Skeletal muscle satellite cell (primary cell): ENCODE results near the gene INTS11.

ENCODE experiments used
- H3K27me3 ChIP-seq: 2 replicates; pipeline ENCODE4 v1.7.0; 2013; ENCODE audit warnings: low read length; ENCODE audit not compliant: control insufficient read depth, insufficient read depth
- H3K36me3 ChIP-seq: 2 replicates; pipeline ENCODE4 v1.7.0; 2013; ENCODE audit warnings: mild to moderate bottlenecking, control low read depth, low read length; ENCODE audit not compliant: insufficient read depth
- H3K4me1 ChIP-seq: 2 replicates; pipeline ENCODE4 v1.7.0; 2013; ENCODE audit warnings: low read length; ENCODE audit not compliant: control insufficient read depth, insufficient read depth
- H3K4me2 ChIP-seq: 2 replicates; pipeline ENCODE4 v1.7.0; 2013; ENCODE audit warnings: mild to moderate bottlenecking, low read length
- H3K4me3 ChIP-seq: 2 replicates; pipeline ENCODE4 v1.7.0; 2013; ENCODE audit warnings: low read length
- H3K9ac ChIP-seq: 2 replicates; pipeline ENCODE4 v1.7.0; 2013; ENCODE audit warnings: mild to moderate bottlenecking, low read depth, low read length, moderate library complexity
- H3K9me3 ChIP-seq: replicated peaks from 2 replicates; pipeline ENCODE4 v1.7.0; 2013; ENCODE audit warnings: mild to moderate bottlenecking, control low read depth, low read length

Gene INTS11

GRCh38 chr1:1346501-1346890, 22.0 kb upstream of the INTS11 start:
- Histone ChIP-seq H3K36me3 (peaks cover 9% of the 10 kb centered on the region), H3K9me3 (no peaks in the 10 kb centered on the region), H3K4me1 (peaks cover 42% of the 10 kb centered on the region), H3K27me3 (no peaks in the 10 kb centered on the region), H3K4me2 (peak overlapping the region; percentile 87), H3K4me3 (peak overlapping the region; percentile 79), H3K9ac (peak overlapping the region; percentile 81)

DNA sequence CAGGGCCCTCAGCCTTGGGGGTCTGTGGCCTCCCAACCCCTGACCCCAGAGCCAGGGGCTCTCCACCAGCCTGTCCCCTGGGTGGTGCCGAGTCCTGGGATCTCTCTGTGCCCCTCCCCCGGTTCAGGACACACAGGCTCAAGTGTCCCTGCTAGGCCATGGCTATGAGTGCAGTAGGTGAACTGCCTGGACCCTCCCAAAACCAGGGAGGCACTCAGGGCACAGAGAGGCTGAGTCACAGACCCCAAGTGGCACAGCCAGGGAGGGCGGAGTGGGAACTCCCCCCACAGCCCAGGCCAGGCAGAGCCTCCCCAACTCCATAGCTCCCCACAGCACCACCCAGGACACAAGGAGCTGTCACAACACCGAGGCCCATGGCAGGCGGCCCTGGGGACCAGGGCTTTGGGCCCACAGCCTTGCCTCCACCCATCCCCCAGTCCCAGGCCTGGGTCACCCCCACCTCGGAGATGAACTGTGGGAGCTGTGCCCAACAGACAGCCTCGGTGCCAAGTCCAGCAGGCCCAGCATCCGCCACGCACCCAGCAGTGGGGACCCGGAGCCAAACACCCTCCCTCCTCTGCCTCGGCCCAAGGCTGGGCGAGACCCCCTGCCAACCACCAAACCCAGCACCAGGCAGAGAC, 21.5 kb upstream of the INTS11 start:
- Histone ChIP-seq H3K4me2 (peak overlapping the region; percentile 87), H3K4me3 (peak overlapping the region; percentile 79), H3K9ac (peak overlapping the region; percentile 81), H3K27me3 (no peaks in the 10 kb centered on the region), H3K9me3 (no peaks in the 10 kb centered on the region), H3K4me1 (peaks cover 40% of the 10 kb centered on the region), H3K36me3 (peaks cover 14% of the 10 kb centered on the region)

- Histone ChIP-seq H3K4me1 (peaks cover 40% of the 10 kb centered on the region), H3K9me3 (no peaks in the 10 kb centered on the region), H3K4me2 (peak overlapping the region; percentile 87), H3K9ac (peak overlapping the region; percentile 81), H3K36me3 (peaks cover 20% of the 10 kb centered on the region), H3K27me3 (no peaks in the 10 kb centered on the region), H3K4me3 (peak overlapping the region; percentile 79)
Observed at GRCh38 chr1:1345384-1345783, 20.9 kb upstream of the INTS11 start.

- peak overlapping the region; percentile 81 for H3K9ac ChIP-seq
- peaks cover 40% of the 10 kb centered on the region for H3K4me1 ChIP-seq
- peaks cover 24% of the 10 kb centered on the region for H3K36me3 ChIP-seq
- peak overlapping the region; percentile 87 for H3K4me2 ChIP-seq
- H3K27me3 ChIP-seq = no peaks in the 10 kb centered on the region
- peak overlapping the region; percentile 79 for H3K4me3 ChIP-seq
- H3K9me3 ChIP-seq = no peaks in the 10 kb centered on the region
Observed at GRCh38 chr1:1344655-1345361, 20.3 kb upstream of the INTS11 start.

DNA sequence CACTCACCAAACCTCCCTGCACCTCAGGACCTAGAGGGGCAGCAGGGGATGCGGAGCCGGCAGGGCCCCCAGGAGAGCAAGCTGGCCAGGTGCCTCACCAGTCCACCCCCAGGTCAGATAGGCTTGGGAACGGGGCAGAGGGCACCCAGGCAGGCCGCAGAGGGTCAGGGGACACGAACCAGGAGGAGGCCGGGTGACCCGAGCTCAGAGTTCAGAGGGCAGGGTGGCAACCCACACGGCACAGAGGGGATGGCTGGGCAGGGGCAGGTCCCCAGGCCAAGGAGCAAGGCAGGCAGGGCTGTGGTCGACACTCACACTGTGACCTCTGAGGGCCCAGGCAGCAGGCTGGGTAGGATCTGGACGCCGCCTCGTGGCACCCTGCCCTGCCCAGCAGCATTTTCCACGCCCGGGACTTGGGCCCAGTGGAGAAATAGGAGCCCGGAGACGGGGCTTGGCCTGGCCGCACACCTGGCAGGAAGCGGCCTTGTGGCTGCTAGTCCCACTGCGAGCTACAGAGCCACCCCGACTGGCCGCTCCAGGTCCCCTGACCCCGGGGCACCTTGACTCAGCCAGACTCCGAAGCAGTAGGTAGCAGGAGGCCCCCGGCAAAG, 19.5 kb upstream of the INTS11 start:
- H3K36me3 ChIP-seq = peaks cover 30% of the 10 kb centered on the region

DNA sequence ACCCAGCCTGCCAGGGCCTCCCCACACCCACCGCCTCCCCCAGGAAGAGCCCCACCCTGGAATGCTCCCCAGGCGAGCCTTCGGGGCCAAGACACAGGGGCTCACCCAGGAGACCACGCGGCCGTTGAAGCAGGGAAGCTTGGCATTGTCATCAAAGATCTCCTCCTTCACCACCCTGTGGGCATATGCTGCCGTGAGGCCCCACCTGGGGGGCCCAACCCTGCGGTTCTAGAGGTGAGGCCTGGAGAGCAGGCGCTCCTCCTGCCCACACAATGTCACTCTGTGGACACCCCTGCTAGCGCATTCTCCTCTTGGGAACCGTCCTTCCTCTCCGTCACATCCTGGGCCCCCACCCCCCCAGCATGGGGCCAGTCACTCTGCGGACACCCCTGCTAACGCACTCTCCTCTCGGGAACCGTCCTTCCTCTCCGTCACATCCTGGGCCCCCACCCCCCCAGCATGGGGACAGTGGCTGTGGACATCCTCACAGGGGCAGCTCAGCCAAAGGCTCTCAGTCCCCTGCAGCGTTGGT, 18.2 kb upstream of the INTS11 start:
- Histone ChIP-seq H3K4me2 (no peak overlapping the region), H3K27me3 (no peaks in the 10 kb centered on the region), H3K9ac (no peak overlapping the region), H3K4me3 (no peak overlapping the region), H3K9me3 (no peaks in the 10 kb centered on the region), H3K36me3 (peaks cover 38% of the 10 kb centered on the region), H3K4me1 (peaks cover 40% of the 10 kb centered on the region)

More for the DNA sequence above, 19.5 kb upstream of the INTS11 start:
- Histone ChIP-seq H3K4me3 (peak overlapping the region; percentile 79), H3K4me2 (peak overlapping the region; percentile 87), H3K9ac (peak overlapping the region; percentile 81), H3K4me1 (peaks cover 40% of the 10 kb centered on the region), H3K9me3 (no peaks in the 10 kb centered on the region), H3K27me3 (no peaks in the 10 kb centered on the region)

DNA sequence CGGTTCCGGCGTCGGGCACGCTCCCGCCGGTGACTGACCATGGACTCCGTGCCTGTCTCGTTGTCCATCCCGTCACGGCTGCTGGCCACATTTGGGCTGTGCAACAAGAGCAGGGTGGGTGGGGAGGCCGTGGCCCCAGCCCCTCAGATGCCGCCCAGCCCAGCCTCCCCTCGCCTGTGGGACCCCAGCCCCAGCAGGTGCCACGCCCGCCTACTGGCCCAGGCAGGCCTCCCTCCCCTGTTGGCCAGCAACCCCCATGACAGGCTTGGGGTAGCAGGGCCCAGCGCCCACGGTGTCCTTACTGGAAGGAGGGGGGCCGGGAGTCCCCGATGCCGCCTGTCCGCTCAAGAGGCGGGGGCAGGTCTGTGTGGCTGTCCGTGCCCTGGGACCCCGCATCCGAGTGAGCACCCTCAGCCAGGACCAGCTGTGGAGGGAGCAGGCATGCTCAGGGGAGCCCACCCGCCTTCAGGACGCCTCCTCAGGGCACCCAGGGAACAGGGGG, 17.7 kb upstream of the INTS11 start:
- Histone ChIP-seq H3K9me3 (no peaks in the 10 kb centered on the region), H3K4me2 (no peak overlapping the region), H3K4me1 (peaks cover 36% of the 10 kb centered on the region), H3K9ac (no peak overlapping the region), H3K27me3 (no peaks in the 10 kb centered on the region), H3K4me3 (no peak overlapping the region), H3K36me3 (peaks cover 40% of the 10 kb centered on the region)

DNA sequence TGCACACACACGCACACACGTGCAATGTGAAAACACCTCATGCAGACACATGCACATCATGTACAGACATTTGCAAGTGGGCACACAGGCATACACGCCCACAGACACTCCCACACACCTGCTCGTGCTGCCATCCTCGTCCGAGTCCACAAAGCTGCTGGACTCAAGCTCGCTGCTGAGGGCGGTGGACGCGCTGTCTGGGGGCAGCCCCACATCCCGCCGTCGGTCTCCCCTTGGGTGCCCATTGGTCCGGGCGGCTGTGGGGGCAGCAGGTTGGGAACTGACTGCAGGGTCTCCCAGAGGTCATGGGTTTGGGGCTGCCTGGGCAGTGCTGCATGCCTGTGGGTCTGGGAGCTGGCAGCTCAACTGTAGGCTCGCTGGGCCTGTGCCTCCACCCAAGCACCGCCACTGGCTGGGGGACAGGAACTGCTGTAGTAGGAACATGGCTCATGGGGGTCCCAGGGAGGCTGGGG, 17.1 kb upstream of the INTS11 start:
- Histone ChIP-seq H3K9ac (no peak overlapping the region), H3K36me3 (peaks cover 44% of the 10 kb centered on the region), H3K4me1 (peaks cover 31% of the 10 kb centered on the region)

DNA sequence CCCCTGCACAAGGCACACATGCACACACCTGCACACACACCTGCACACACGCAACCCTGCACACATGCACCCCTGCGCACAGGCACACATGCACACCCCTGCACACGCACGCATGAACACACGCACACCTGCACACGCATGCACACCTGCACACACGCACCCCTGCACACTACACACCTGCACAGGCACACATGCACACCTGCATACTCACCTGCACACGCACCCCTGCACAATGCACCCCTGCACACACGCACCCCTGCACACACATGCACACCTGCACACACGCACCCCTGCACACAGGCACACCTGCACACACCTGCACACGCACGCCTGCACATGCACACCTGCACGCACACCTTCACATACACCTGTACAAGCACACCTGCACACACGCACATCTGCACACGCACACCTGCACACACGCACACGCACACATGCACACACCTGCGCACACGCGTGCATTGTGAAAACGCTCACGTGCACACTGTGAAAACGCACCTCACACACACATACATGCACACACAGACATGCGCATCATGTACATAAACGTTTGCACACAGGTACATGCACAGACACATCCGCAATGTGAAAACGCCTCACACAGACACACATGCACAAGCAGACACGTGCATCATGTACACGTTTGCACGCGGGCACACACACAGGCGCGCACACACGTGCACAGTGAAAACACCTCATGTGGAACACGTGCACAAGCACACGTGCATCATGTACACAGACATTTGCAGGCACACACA, 16.5 kb upstream of the INTS11 start:
- Histone ChIP-seq H3K36me3 (peaks cover 47% of the 10 kb centered on the region), H3K4me1 (peaks cover 25% of the 10 kb centered on the region), H3K27me3 (no peaks in the 10 kb centered on the region), H3K9me3 (no peaks in the 10 kb centered on the region), H3K9ac (no peak overlapping the region), H3K4me2 (no peak overlapping the region), H3K4me3 (no peak overlapping the region)

More for the DNA sequence above, 17.1 kb upstream of the INTS11 start:
- no peak overlapping the region for H3K4me3 ChIP-seq
- no peaks in the 10 kb centered on the region for H3K27me3 ChIP-seq
- H3K9me3 ChIP-seq = no peaks in the 10 kb centered on the region
- no peak overlapping the region for H3K4me2 ChIP-seq

- H3K4me2 ChIP-seq = no peak overlapping the region
- H3K9me3 ChIP-seq = no peaks in the 10 kb centered on the region
- H3K36me3 ChIP-seq = peaks cover 49% of the 10 kb centered on the region
Observed at GRCh38 chr1:1340185-1340584, 15.7 kb upstream of the INTS11 start.

DNA sequence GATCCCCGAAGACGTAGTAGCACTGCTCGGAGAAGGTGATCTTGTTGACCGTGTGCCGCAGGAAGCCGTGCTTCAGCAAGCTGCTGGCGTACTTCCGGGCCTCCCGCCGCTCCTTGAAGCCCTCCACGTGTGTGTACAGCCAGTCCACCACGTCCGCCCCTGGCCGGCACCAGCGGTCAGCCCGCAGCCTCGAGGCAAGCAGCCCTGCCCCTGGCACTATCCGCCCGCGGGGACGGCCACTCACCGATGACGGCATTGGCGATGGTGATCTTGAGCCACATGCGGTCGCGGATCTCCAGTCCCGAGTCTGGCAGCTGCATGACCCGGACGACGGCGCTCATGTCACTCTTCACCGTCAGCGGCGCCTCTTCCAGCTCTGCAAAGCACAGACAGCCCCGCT, 13.8 kb upstream of the INTS11 start:
- Histone ChIP-seq H3K36me3 (peaks cover 60% of the 10 kb centered on the region), H3K4me2 (no peak overlapping the region), H3K27me3 (no peaks in the 10 kb centered on the region), H3K9me3 (no peaks in the 10 kb centered on the region), H3K9ac (no peak overlapping the region), H3K4me3 (no peak overlapping the region), H3K4me1 (no peaks in the 10 kb centered on the region)

More at GRCh38 chr1:1340185-1340584, 15.7 kb upstream of the INTS11 start:
- no peaks in the 10 kb centered on the region for H3K27me3 ChIP-seq
- peaks cover 17% of the 10 kb centered on the region for H3K4me1 ChIP-seq
- H3K4me3 ChIP-seq = no peak overlapping the region
- no peak overlapping the region for H3K9ac ChIP-seq
